Kidney epithelial cell (primary cell): ENCODE results near the gene SUPT20HL2. TPM values are rescaled to one million over a fixed set of nuclear protein-coding genes. Genes with fewer than 3 reads are reported as not detected.
"Not testable (repeated sequence)": the region's sequence is repeated elsewhere in the genome, so short reads cannot be mapped to it uniquely, and the experiment has no call there.

Experiments used
- DNase-seq: peaks from one replicate; pipeline ENCODE4 v3.0.0-alpha.2; 2010; ENCODE audit warnings: low read depth
- H3K27me3 ChIP-seq: 2 replicates; pipeline ENCODE4 v1.6.0; 2011; ENCODE audit warnings: low read length; ENCODE audit not compliant: control insufficient read depth, insufficient read depth
- H3K36me3 ChIP-seq: 2 replicates; pipeline ENCODE4 v1.5.1; 2011; ENCODE audit warnings: low read length; ENCODE audit not compliant: control insufficient read depth, insufficient read depth
- H3K4me3 ChIP-seq: 2 replicates; pipeline ENCODE4 v1.5.1; 2011; ENCODE audit warnings: low read depth, mild to moderate bottlenecking, control low read depth, low read length
- CTCF ChIP-seq: IDR thresholded peaks from 2 replicates; pipeline ENCODE4 v1.5.1; 2011; ENCODE audit warnings: mild to moderate bottlenecking, moderate library complexity, low read length, control low read depth, inconsistent platforms; ENCODE audit not compliant: insufficient read depth, poor library complexity, severe bottlenecking
- total RNA-seq: library from RNA; depleted of rRNA; stranded (reverse); fragments of >200 nt; gene quantifications from 2 replicates; pipeline ENCODE4 v1.2.3, GENCODE V29; 2015

Gene SUPT20HL2
- total RNA-seq, 1 donor from 2014 or later, result not detected

GRCh38 chrX:24316111-24316510, 2.2 kb upstream of the SUPT20HL2 start:
- Histone ChIP-seq H3K27me3 (no peaks in the 10 kb centered on the region), H3K36me3 (no peaks in the 10 kb centered on the region), H3K4me3 (no peak overlapping the region)
- DNase-seq, result no peak
- no peak for TF ChIP-seq CTCF

GRCh38 chrX:24312249-24312607, 1.6 kb downstream of the SUPT20HL2 start:
- not testable (repeated sequence) for H3K36me3 ChIP-seq, DNase-seq, H3K27me3 ChIP-seq, H3K4me3 ChIP-seq

GRCh38 chrX:24311507-24312248, 2.2 kb downstream of the SUPT20HL2 start:
- not testable (repeated sequence) for H3K27me3 ChIP-seq, DNase-seq, H3K4me3 ChIP-seq, H3K36me3 ChIP-seq

- DNase-seq, H3K4me3 ChIP-seq, H3K27me3 ChIP-seq, H3K36me3 ChIP-seq: not testable (repeated sequence)
Measured at GRCh38 chrX:24310916-24311315, 3.0 kb downstream of the SUPT20HL2 start.

- H3K27me3 ChIP-seq, H3K36me3 ChIP-seq, DNase-seq, H3K4me3 ChIP-seq: not testable (repeated sequence)
Measured at GRCh38 chrX:24309580-24310374, 4.1 kb downstream of the SUPT20HL2 start.

GRCh38 chrX:24308803-24309202, 5.1 kb downstream of the SUPT20HL2 start:
- DNase-seq, H3K36me3 ChIP-seq, H3K4me3 ChIP-seq, H3K27me3 ChIP-seq: not testable (repeated sequence)

GRCh38 chrX:24306440-24306839, 7.4 kb downstream of the SUPT20HL2 start:
- no peak for DNase-seq
- H3K36me3 ChIP-seq, result no peaks in the 10 kb centered on the region
- TF ChIP-seq CTCF, result no peak

GRCh38 chrX:24305905-24306304, 8.0 kb downstream of the SUPT20HL2 start:
- Histone ChIP-seq H3K27me3 (peaks cover 1% of the 10 kb centered on the region), H3K36me3 (no peaks in the 10 kb centered on the region), H3K4me3 (no peak overlapping the region)
- TF ChIP-seq CTCF, result no peak
- no peak for DNase-seq

More at GRCh38 chrX:24306440-24306839, 7.4 kb downstream of the SUPT20HL2 start:
- peaks cover 3% of the 10 kb centered on the region for H3K27me3 ChIP-seq
- no peak overlapping the region for H3K4me3 ChIP-seq
